Measurements from ENCODE around the gene ERC1.

The ERC1 gene

GRCh38 chr12:1344245-1344644 is 353.2 kb downstream of the ERC1 start:
- H3K4me3 ChIP-seq (ENCODE audit: low read depth, low read length): no peak overlapping the region
- TF ChIP-seq, protein P1, sequence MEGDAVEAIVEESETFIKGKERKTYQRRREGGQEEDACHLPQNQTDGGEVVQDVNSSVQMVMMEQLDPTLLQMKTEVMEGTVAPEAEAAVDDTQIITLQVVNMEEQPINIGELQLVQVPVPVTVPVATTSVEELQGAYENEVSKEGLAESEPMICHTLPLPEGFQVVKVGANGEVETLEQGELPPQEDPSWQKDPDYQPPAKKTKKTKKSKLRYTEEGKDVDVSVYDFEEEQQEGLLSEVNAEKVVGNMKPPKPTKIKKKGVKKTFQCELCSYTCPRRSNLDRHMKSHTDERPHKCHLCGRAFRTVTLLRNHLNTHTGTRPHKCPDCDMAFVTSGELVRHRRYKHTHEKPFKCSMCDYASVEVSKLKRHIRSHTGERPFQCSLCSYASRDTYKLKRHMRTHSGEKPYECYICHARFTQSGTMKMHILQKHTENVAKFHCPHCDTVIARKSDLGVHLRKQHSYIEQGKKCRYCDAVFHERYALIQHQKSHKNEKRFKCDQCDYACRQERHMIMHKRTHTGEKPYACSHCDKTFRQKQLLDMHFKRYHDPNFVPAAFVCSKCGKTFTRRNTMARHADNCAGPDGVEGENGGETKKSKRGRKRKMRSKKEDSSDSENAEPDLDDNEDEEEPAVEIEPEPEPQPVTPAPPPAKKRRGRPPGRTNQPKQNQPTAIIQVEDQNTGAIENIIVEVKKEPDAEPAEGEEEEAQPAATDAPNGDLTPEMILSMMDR (IDR thresholded peaks at IDR 0.05; ENCODE audit: borderline replicate concordance, insufficient read depth, low read depth, low read length): no peak

DNA sequence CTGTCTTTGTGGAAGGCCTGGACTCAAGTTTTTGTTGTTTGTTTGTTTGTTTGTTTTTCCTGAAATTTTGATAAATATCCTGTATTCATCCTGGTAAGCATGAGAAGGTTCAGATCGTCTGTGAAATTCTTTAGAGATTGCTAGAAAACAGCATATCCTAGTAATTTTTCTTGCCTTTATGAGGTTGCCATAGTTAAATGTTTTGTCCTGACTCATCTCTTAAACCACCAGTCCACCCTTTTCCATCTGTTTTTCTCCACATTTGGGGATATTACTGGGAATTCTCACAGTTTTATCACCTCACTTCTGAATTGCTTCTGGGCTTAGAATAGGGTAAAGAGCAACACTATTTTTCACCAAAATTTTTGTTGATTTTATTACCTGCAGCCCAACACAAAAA is 355.1 kb downstream of the ERC1 start:
- no peak overlapping the region for H3K4me3 ChIP-seq (ENCODE audit: low read depth, low read length)
- TF ChIP-seq, protein P1 (IDR thresholded peaks at IDR 0.05; ENCODE audit: borderline replicate concordance, insufficient read depth, low read depth, low read length): no peak

DNA sequence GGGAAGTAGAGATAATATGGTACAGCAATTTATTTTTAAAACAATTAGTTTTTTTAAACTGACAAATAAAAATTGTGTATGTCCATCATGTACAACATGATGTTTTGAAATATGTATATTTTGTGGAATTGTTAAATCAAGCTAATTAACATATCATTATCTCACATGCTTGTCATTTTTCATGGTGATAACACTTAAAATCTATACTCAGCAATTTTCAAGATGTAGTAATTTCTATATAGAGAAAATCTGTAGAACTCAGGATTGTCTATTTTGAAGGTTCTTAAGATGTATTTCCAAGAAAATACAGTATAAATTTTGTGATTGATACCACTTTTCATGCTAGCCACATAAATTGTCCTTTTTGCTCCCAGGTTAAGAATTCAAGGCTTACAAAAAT is 356.3 kb downstream of the ERC1 start:
- TF ChIP-seq, protein P1 (IDR thresholded peaks at IDR 0.05; ENCODE audit: borderline replicate concordance, insufficient read depth, low read depth, low read length): no peak

GRCh38 chr12:1348606-1349005 is 357.6 kb downstream of the ERC1 start:
- no peak overlapping the region for H3K4me3 ChIP-seq (ENCODE audit: low read depth, low read length)
- TF ChIP-seq, protein P1 (IDR thresholded peaks at IDR 0.05; ENCODE audit: borderline replicate concordance, insufficient read depth, low read depth, low read length): no peak

More for the DNA sequence above, 356.3 kb downstream of the ERC1 start:
- no peak overlapping the region for H3K4me3 ChIP-seq (ENCODE audit: low read depth, low read length)

DNA sequence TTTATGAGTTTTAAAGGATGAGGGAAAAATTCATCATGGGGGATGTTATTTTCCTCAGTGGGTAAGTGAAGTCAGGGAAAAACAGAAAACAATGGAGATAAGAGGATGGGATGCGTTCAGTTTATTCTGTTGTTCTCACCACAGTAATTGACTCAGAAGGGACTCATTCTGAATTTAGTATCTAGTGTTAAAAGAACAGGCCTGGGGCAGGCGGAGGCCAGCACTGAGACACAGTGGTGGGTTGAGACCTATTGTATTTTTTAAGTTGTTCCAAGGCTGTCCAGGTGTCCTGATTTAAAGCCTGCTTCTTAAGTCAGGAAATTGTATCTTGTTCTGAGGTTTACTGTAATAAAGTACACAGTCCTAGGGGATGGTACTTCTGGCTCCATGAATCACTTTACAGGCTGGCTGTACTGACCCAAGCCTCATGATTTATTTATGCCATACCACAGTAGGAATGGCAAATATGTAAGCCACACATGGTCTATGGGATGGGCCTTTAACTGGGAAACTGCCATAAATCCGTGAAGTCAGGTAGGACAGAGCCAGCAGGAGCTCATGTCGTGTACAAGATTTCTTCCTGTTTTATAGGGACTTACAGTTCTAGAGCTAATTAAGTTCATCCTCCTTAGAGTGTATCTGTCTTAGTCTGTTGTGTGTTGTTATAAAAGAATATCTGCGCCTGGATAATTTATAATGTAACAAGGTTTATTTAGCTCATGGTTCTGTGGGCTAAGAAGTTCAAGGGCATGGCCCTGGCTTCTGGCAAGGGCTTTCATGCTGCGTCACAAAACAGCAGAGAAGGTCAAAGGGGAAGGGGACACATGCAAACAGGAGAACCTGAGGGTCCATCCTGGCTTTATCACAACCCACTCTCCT is 359.3 kb downstream of the ERC1 start:
- H3K4me3 ChIP-seq (ENCODE audit: low read depth, low read length): no peak overlapping the region
- TF ChIP-seq, protein P1 (IDR thresholded peaks at IDR 0.05; ENCODE audit: borderline replicate concordance, insufficient read depth, low read depth, low read length): no peak

- no peak overlapping the region for H3K4me3 ChIP-seq (ENCODE audit: low read depth, low read length)
- TF ChIP-seq, protein P1 (IDR thresholded peaks at IDR 0.05; ENCODE audit: borderline replicate concordance, insufficient read depth, low read depth, low read length): no peak
These were observed 359.9 kb downstream of the ERC1 start for GRCh38 chr12:1350934-1351240.

- no peak overlapping the region for H3K4me3 ChIP-seq (ENCODE audit: low read depth, low read length)
- TF ChIP-seq, protein P1 (IDR thresholded peaks at IDR 0.05; ENCODE audit: borderline replicate concordance, insufficient read depth, low read depth, low read length): no peak
These were observed 360.9 kb downstream of the ERC1 start for GRCh38 chr12:1351926-1352325.

All from GM12875 (cell line).